ENCODE results near the gene MAD1L1.

- TF ChIP-seq CTCF (IDR thresholded peaks at IDR 0.05) (no peak), EP300 (IDR thresholded peaks at IDR 0.05) (no peak)
These were observed 221.3 kb downstream of the MAD1L1 start for GRCh38 chr7:2011266-2012043.
